22Rv1 (cell line): ENCODE data around the gene SCGB3A1.

Experiments
- H3K27ac ChIP-seq: fragments of 450-650 bp; 2 replicates; pipeline ENCODE4 v1.5.1; 2017
- ZFX ChIP-seq: fragments of 450-650 bp; IDR thresholded peaks from 2 replicates; pipeline ENCODE4 v1.6.1; 2017; ENCODE audit warnings: antibody characterized with exemption, borderline replicate concordance
- TF ChIP-seq, protein P1 (sequence below): fragments of 450-650 bp; IDR thresholded peaks from 2 replicates; pipeline ENCODE4 v1.5.1; 2017; ENCODE audit warnings: mild to moderate bottlenecking

Gene SCGB3A1

DNA sequence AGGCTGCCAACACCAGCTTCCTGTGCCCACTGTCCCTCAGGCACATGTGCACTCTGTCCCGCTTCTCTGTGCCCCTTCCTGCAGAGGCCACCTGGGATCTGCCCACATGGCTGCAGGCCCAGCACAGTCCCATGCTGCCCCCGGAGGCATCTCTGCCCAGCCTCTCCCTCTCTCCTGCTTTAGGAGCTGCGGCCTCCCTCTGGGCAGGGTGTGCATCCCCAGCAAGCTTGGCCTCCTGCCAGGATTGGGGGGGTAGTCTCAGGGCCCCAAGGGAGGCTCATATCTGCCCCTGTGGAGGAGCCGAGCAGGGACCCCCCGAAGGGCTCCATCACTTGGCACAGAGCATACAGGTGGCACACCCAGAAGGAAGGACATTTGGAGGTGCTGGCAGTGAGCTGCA lies 33.3 kb upstream of the SCGB3A1 start:
- no peak overlapping the region for H3K27ac ChIP-seq
- TF ChIP-seq ZFX = no peak
- TF ChIP-seq, protein P1, sequence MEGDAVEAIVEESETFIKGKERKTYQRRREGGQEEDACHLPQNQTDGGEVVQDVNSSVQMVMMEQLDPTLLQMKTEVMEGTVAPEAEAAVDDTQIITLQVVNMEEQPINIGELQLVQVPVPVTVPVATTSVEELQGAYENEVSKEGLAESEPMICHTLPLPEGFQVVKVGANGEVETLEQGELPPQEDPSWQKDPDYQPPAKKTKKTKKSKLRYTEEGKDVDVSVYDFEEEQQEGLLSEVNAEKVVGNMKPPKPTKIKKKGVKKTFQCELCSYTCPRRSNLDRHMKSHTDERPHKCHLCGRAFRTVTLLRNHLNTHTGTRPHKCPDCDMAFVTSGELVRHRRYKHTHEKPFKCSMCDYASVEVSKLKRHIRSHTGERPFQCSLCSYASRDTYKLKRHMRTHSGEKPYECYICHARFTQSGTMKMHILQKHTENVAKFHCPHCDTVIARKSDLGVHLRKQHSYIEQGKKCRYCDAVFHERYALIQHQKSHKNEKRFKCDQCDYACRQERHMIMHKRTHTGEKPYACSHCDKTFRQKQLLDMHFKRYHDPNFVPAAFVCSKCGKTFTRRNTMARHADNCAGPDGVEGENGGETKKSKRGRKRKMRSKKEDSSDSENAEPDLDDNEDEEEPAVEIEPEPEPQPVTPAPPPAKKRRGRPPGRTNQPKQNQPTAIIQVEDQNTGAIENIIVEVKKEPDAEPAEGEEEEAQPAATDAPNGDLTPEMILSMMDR = no peak

DNA sequence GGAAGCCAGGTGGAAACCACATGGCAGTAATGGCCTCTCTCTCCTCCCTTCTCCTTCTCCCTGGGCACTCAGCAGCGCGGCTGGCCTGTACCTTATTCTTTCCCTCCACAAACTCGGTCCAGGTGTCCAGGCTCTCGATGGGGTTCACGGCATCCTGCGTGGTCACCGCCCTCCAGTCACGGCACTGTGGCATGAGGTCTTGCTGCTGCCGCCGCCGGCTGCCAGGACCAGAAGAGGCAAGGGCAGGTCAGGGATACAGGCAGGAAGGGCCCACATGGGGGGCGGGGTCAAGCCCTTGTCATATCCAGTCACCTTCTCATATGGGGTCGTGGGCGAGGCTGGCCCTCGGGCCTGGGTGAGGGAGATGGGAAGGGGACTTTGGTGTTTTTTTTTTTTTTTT lies 32.5 kb upstream of the SCGB3A1 start:
- H3K27ac ChIP-seq = no peak overlapping the region
- TF ChIP-seq, protein P1 = no peak
- TF ChIP-seq ZFX = no peak

DNA sequence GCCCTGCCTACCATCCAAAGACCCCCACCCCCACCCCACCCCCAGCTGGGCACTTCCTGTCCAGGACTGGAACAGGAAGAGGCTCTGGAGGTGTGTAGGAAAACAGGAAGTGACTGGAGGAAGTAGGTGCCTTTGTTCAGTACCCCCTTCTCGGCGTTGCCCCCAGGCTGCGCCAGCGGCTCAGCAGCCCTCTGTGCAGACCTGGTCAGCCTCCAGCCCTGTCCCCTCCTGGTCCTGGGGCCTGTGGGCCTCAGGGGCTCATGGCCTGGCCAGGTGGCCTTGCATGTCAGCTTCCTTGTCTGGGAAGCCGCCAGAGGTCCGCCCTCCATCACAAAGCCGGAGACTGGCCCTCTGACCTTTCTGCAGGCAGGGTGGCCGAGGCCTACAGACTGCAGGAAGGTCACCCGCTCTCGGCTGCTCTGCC lies 32.1 kb upstream of the SCGB3A1 start:
- TF ChIP-seq, protein P1 = no peak
- no peak for TF ChIP-seq ZFX
- H3K27ac ChIP-seq = no peak overlapping the region

DNA sequence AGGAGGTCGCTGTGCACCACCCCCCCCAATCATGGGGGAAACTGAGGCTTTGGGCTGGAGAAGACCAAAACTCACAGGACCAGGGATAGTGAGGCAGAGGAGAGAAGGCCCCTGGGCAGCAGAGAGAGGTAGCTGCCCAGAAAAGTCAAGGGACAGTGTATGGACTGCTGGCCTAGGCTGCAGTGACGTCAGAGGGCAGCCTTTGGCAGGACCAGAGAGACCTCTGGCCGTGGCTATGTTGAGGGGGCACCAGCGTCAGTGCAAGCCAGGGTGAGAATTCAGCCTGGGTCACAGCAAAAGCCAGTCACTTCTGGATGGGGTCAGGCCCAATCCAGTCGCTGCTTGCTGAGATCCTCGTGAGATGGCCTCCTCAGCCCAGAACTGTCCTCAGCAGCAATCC lies 31.6 kb upstream of the SCGB3A1 start:
- H3K27ac ChIP-seq = no peak overlapping the region
- TF ChIP-seq, protein P1 = no peak
- TF ChIP-seq ZFX = no peak

DNA sequence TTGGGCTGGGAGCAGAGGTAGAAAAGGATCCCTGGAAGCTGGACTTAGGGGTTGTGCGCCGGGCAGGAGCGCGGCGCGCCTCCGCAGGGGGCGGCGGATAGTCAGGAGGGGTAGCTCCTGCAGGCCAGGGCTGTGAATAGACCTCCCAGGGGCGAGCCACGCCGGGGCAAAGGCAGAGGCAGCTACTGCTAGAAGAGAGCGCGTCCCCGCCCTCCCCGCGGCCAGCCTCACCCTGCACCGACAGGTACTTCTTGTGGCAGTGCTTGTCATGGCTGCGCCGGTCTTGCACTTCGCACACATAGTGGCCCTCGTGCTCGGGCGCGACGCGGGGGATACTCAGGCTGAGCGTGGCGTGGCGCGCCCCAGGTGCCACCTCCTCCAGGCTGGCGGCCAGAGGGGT lies 30.0 kb upstream of the SCGB3A1 start:
- no peak overlapping the region for H3K27ac ChIP-seq
- TF ChIP-seq, protein P1 = no peak
- TF ChIP-seq ZFX = no peak

DNA sequence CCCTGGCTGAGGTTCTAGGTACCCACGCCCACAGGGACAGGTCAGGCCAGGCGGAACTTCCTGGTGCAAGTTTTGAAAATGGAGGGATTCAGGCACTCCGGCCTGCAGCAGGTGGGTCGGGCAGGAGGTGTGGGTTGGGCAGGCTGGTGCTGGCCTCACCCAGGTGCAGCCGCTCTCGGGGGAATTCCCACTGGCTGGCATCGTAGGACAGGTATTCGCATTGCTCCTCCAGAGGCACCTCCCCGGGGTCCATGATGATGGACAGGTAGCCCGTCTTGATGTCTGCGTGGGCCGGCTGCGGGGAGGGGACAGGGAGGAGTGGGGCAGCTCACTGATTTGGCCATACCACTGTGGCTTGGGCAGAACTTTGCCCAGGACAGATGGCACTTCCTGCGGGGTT lies 28.7 kb upstream of the SCGB3A1 start:
- no peak overlapping the region for H3K27ac ChIP-seq
- TF ChIP-seq, protein P1 = no peak
- TF ChIP-seq ZFX = no peak

DNA sequence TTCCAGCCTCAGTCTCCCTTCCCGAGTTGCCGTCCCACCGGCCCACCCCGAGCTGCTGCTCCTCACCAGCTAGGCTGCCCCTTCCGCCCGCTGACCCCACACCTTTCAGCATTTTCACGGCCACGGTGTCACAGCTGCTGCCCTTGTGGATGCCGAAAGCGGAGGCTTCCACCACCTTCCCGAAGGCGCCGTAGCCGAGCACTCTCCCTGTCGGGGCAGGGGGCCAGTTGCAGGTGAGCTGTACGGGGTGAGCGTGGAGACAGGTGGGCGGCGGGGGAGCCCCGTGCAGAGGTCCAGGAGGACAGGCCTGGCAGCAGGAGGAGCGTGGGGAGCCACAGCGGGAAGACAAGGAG lies 28.2 kb upstream of the SCGB3A1 start:
- TF ChIP-seq, protein P1 = no peak
- TF ChIP-seq ZFX = no peak
- H3K27ac ChIP-seq = no peak overlapping the region
